Measurements from ENCODE around the gene THRB. TPM values are rescaled to one million over a fixed set of nuclear protein-coding genes. Genes with fewer than 3 reads are reported as not detected.
"Not testable (repeated sequence)": the region's sequence is repeated elsewhere in the genome, so short reads cannot be mapped to it uniquely, and the experiment has no call there.

THRB gene
- polyA plus RNA-seq, 1 experiment: 0.83 TPM

DNA sequence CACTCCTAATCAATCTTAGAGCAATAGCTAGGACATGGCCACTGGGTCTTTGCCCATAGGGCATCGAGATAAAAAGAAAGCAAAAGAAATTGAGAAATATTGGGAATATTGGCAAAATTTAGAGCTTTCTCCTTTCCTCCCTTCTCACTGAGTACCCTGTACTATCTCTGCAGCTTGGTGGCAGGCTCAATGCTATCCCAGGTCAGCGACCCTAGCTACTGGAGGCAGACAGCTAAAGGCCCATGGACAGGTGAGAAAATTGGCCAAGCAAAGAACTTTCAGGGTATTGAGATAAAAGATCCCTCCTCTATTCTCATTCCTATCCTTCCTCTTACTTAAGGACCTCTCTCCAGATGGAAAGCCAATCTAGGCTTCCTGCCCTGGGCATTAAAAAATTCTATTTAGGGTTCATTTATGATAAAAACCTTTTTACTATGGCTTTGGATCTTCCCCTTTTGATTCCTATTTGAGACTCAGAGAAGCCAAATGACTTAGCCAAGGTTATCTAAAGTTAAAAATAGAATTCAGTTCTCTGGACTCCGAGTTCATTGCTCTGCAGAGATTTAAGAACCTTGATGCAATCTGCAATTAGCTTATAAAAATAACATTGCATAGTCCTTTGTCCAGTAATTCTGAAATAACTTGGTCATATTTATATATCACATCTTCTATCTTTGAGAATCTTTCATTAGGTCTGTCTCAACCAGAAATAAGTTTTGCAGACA lies 75.4 kb downstream of the THRB start:
- TF ChIP-seq, protein P1, sequence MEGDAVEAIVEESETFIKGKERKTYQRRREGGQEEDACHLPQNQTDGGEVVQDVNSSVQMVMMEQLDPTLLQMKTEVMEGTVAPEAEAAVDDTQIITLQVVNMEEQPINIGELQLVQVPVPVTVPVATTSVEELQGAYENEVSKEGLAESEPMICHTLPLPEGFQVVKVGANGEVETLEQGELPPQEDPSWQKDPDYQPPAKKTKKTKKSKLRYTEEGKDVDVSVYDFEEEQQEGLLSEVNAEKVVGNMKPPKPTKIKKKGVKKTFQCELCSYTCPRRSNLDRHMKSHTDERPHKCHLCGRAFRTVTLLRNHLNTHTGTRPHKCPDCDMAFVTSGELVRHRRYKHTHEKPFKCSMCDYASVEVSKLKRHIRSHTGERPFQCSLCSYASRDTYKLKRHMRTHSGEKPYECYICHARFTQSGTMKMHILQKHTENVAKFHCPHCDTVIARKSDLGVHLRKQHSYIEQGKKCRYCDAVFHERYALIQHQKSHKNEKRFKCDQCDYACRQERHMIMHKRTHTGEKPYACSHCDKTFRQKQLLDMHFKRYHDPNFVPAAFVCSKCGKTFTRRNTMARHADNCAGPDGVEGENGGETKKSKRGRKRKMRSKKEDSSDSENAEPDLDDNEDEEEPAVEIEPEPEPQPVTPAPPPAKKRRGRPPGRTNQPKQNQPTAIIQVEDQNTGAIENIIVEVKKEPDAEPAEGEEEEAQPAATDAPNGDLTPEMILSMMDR (IDR thresholded peaks at IDR 0.05; ENCODE audit: insufficient read depth, low read depth, low read length): no peak
- H3K36me3 ChIP-seq (ENCODE audit: control insufficient read depth, insufficient read depth, low read length): no peaks in the 10 kb centered on the region
- no peak overlapping the region for H3K4me3 ChIP-seq (ENCODE audit: low read depth, low read length)
- ChIA-PET CTCF (interaction anchor here (1.5 kb wide), 1 partner anchor 133 kb away, joined by 4 read pairs; no protein-coding TSS in a partner anchor), POLR2A (no interaction called here)
- DNase-seq (ENCODE audit: low read depth): no peak
- H3K27me3 ChIP-seq (ENCODE audit: control insufficient read depth, insufficient read depth, low read length): no peaks in the 10 kb centered on the region

- H3K4me3 ChIP-seq (ENCODE audit: low read depth, low read length): no peak overlapping the region
- POLR2A ChIA-PET: no interaction called here
- no peak for DNase-seq (ENCODE audit: low read depth)
- TF ChIP-seq, protein P1 (IDR thresholded peaks at IDR 0.05; ENCODE audit: insufficient read depth, low read depth, low read length): no peak
- CTCF ChIA-PET: interaction anchor here (0.8 kb wide), 1 partner anchor 10 kb away, joined by 3 read pairs; no protein-coding TSS in a partner anchor
- no peaks in the 10 kb centered on the region for H3K27me3 ChIP-seq (ENCODE audit: control insufficient read depth, insufficient read depth, low read length)
- no peaks in the 10 kb centered on the region for H3K36me3 ChIP-seq (ENCODE audit: control insufficient read depth, insufficient read depth, low read length)
Measured at GRCh38 chr3:24417730-24418129, 76.9 kb downstream of the THRB start.

- POLR2A ChIA-PET: no interaction called here
- CTCF ChIA-PET: no interaction called here
- Histone ChIP-seq H3K36me3 (ENCODE audit: control insufficient read depth, insufficient read depth, low read length) (no peaks in the 10 kb centered on the region), H3K27me3 (ENCODE audit: control insufficient read depth, insufficient read depth, low read length) (no peaks in the 10 kb centered on the region), H3K4me3 (ENCODE audit: low read depth, low read length) (no peak overlapping the region)
- TF ChIP-seq, protein P1 (IDR thresholded peaks at IDR 0.05; ENCODE audit: insufficient read depth, low read depth, low read length): no peak
- no peak for DNase-seq (ENCODE audit: low read depth)
Measured at GRCh38 chr3:24416224-24416623, 78.4 kb downstream of the THRB start.

DNA sequence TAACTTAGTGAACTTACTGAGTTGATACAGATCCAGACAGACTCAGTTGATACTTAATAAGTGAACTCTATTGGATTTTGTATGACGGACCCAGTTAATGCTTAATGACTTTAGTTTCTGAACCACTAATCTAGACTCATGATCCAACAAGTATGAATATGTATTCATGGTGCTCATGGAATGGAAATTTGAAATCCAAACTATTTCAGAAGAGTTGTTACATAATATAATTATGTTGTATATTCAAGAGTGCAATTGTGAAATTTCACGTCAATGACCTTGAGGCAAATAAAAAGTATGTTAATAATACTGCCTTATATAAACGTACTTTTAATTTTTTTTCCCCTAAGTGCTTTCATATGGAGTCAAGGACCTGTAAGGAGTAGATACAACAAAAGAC lies 78.8 kb downstream of the THRB start:
- H3K36me3 ChIP-seq (ENCODE audit: control insufficient read depth, insufficient read depth, low read length): no peaks in the 10 kb centered on the region
- H3K4me3 ChIP-seq (ENCODE audit: low read depth, low read length): no peak overlapping the region
- TF ChIP-seq, protein P1 (IDR thresholded peaks at IDR 0.05; ENCODE audit: insufficient read depth, low read depth, low read length): no peak
- no peak for DNase-seq (ENCODE audit: low read depth)
- CTCF ChIA-PET: no interaction called here
- no peaks in the 10 kb centered on the region for H3K27me3 ChIP-seq (ENCODE audit: control insufficient read depth, insufficient read depth, low read length)
- POLR2A ChIA-PET: no interaction called here

GRCh38 chr3:24413662-24414061 lies 81.0 kb downstream of the THRB start:
- DNase-seq (ENCODE audit: low read depth); H3K4me3 ChIP-seq (ENCODE audit: low read depth, low read length); H3K36me3 ChIP-seq (ENCODE audit: control insufficient read depth, insufficient read depth, low read length); POLR2A ChIA-PET; H3K27me3 ChIP-seq (ENCODE audit: control insufficient read depth, insufficient read depth, low read length); CTCF ChIA-PET: not testable (repeated sequence)

DNA sequence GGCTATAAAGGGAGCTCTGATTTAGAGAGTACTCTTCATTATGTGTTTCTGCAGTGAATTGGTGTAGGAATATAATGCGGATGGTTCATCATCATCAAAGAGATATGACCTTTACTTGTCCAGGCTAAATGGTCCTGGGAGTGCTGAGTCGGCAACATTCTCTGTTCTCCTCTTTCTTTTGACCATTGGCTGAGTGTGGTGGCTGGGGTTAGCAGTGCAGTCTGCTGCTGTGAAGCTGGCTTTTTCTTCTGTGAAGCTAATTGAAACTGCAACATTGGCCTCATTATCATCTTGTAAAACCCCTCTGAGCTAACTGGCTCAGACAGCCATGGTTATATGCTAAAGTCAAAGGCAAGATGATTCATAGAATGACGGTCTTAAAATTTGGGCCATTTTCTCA lies 83.8 kb downstream of the THRB start:
- ChIA-PET CTCF (no interaction called here), POLR2A (no interaction called here)
- TF ChIP-seq, protein P1 (IDR thresholded peaks at IDR 0.05; ENCODE audit: insufficient read depth, low read depth, low read length): no peak

More for the DNA sequence above, 83.8 kb downstream of the THRB start:
- Histone ChIP-seq H3K36me3 (ENCODE audit: control insufficient read depth, insufficient read depth, low read length) (no peaks in the 10 kb centered on the region), H3K4me3 (ENCODE audit: low read depth, low read length) (no peak overlapping the region), H3K27me3 (ENCODE audit: control insufficient read depth, insufficient read depth, low read length) (no peaks in the 10 kb centered on the region)
- DNase-seq (ENCODE audit: low read depth): no peak
